K562 (cell line): ENCODE results near the gene ARHGEF35. TPM values are rescaled to one million over a fixed set of nuclear protein-coding genes. Genes with fewer than 3 reads are reported as not detected.

Experiments used
- ATAC-seq: fragments of 200-7000 bp; cut with Tn5 transposase; 3 replicates; pipeline ENCODE4 v1.9.1; 2020; ENCODE audit warnings: moderate library complexity
- BruUV-seq: library from RNA; stranded (reverse); fragments of 400-500 nt; replicated peaks from 2 replicates; lab custom pipeline; 2021; lab: Mats Ljungman, UMichigan
- CTCF ChIA-PET: fragments of 300-600 bp; formaldehyde crosslinking; extraction: SDS; loops from one replicate; lab custom pipeline; 2021; ENCODE audit warnings: low intra/inter-chr PET ratio; lab: Yijun Ruan, JAX
- POLR2A ChIA-PET: fragments of 300-600, 350-650 bp; sonication (Branson Sonifier 250); formaldehyde crosslinking; extraction: SDS; loops from one replicate; lab custom pipeline; 2021; ENCODE audit warnings: antibody characterized with exemption, inconsistent platforms; lab: Yijun Ruan, JAX
- DNase-seq, 4 experiments: peaks; one replicate each; pipeline versions ENCODE4 v3.0.0 to v3.0.0-alpha.2; 2011 to 2018; ENCODE audit warnings: low spot score in 3 of 4, mixed read lengths in 3 of 4; ENCODE audit errors: extremely low read depth in 1 of 4
- FAIRE-seq: peaks from 2 replicates; lab custom pipeline; 2011; peaks lifted over from hg19 to GRCh38; lab: Jason Lieb, UNC
- H2AFZ ChIP-seq: 2 replicates; pipeline ENCODE4 v1.6.0; 2011; ENCODE audit warnings: low read depth, low read length, control low read depth, inconsistent platforms
- H3K27ac ChIP-seq: fragments of 200-600 bp; 3 replicates; pipeline ENCODE4 v1.8.0; 2011; ENCODE audit warnings: low read depth, mild to moderate bottlenecking, control low read depth, inconsistent platforms, low read length, moderate library complexity, mixed read lengths; ENCODE audit errors: extremely low read depth
- H3K27me3 ChIP-seq, 2 experiments: fragments of 300-600 bp in 1 of 2; 2 replicates in 1 of 2; 3 replicates in 1 of 2; pipeline versions ENCODE4 v1.6.0 to v1.8.0; 2011; ENCODE audit warnings: inconsistent platforms in 2 of 2, low read length in 2 of 2, mild to moderate bottlenecking in 1 of 2, mixed read lengths in 1 of 2, moderate library complexity in 1 of 2; ENCODE audit not compliant: control insufficient read depth in 2 of 2, insufficient read depth in 2 of 2
- H3K36me3 ChIP-seq: fragments of 300-600 bp; 3 replicates; pipeline ENCODE4 v1.8.0; 2011; ENCODE audit warnings: mild to moderate bottlenecking, low read length, inconsistent platforms; ENCODE audit not compliant: control insufficient read depth, insufficient read depth
- H3K4me1 ChIP-seq, 2 experiments: fragments of 200-600 bp in 1 of 2; replicated peaks in 1 of 2; 2 replicates in 1 of 2; 3 replicates in 1 of 2; pipeline versions ENCODE4 v1.5.1 to v1.8.0; 2011; ENCODE audit warnings: inconsistent platforms in 2 of 2, low read length in 2 of 2, mild to moderate bottlenecking in 1 of 2, mixed read lengths in 1 of 2, moderate library complexity in 1 of 2; ENCODE audit not compliant: control insufficient read depth in 2 of 2, insufficient read depth in 2 of 2
- H3K4me2 ChIP-seq: 2 replicates; pipeline ENCODE4 v1.6.1; 2011; ENCODE audit warnings: low read length, control low read depth, inconsistent platforms, mixed read lengths; ENCODE audit not compliant: insufficient read depth
- H3K4me3 ChIP-seq: fragments of 200-600 bp; sonication (generic), shearing (Covaris generic); 2 replicates; pipeline ENCODE4 v1.5.1; 2016; ENCODE audit warnings: control low read depth, inconsistent platforms
- H3K79me2 ChIP-seq: fragments of 200-600 bp; 3 replicates; pipeline ENCODE4 v1.8.0; 2011; ENCODE audit warnings: low read length, inconsistent platforms; ENCODE audit not compliant: control insufficient read depth, insufficient read depth
- H3K9ac ChIP-seq, 2 experiments: 2 replicates each; pipeline versions ENCODE4 v1.6.0 to v1.6.1; 2011; ENCODE audit warnings: low read depth in 2 of 2, low read length in 2 of 2, control low read depth in 1 of 2, inconsistent platforms in 1 of 2, mild to moderate bottlenecking in 1 of 2, mixed read lengths in 1 of 2; ENCODE audit not compliant: insufficient read depth in 1 of 2
- H3K9me1 ChIP-seq: one replicate; pipeline ENCODE4 v1.6.0; 2011; ENCODE audit warnings: inconsistent platforms, mild to moderate bottlenecking, low read length, moderate library complexity; ENCODE audit not compliant: control insufficient read depth, insufficient read depth
- H3K9me3 ChIP-seq: replicated peaks from 2 replicates; pipeline ENCODE4 v1.5.1; 2011; ENCODE audit warnings: low read depth, low read length, inconsistent platforms; ENCODE audit not compliant: control insufficient read depth, insufficient read depth
- H4K20me1 ChIP-seq: replicated peaks from 2 replicates; pipeline ENCODE4 v1.6.1; 2011; ENCODE audit warnings: low read length, inconsistent platforms, mixed read lengths; ENCODE audit not compliant: control insufficient read depth, insufficient read depth
- CBFA2T2 ChIP-seq: fragments of 450-650 bp; conservative IDR thresholded peaks from 2 replicates; pipeline ENCODE4 v1.6.1; 2017; ENCODE audit warnings: mild to moderate bottlenecking
- ELF4 ChIP-seq: fragments of 450-650 bp; formaldehyde crosslinking; IDR thresholded peaks from 2 replicates; pipeline ENCODE4 v1.4.0; 2022; ENCODE audit warnings: missing genetic modification characterization
- FOXP1 ChIP-seq: sonication (generic); formaldehyde crosslinking; IDR thresholded peaks from 2 replicates; pipeline ENCODE4 v1.8.0; 2022; ENCODE audit warnings: mild to moderate bottlenecking, missing genetic modification reagents
- POLR2H ChIP-seq: IDR thresholded peaks from 2 replicates; pipeline ENCODE4 v1.6.1; 2016; ENCODE audit warnings: missing genetic modification characterization, low read depth, mild to moderate bottlenecking, control low read depth, missing compliant biosample characterization, moderate library complexity
- RERE ChIP-seq: sonication (generic); formaldehyde crosslinking; IDR thresholded peaks from 2 replicates; pipeline ENCODE4 v1.8.0; 2023; ENCODE audit warnings: missing genetic modification reagents, mild to moderate bottlenecking, borderline replicate concordance
- SPI1 ChIP-seq: IDR thresholded peaks from 2 replicates; pipeline ENCODE4 v1.6.1; 2011; ENCODE audit warnings: low read depth, low read length, control low read depth, borderline replicate concordance
- TAL1 ChIP-seq: fragments of 450-650 bp; IDR thresholded peaks from 2 replicates; pipeline ENCODE4 v1.6.1; 2016; ENCODE audit warnings: mild to moderate bottlenecking
- TBP ChIP-seq: optimal IDR thresholded peaks from 2 replicates; pipeline ENCODE3; 2011; ENCODE audit warnings: low read depth, low read length, improper control_type of control experiment
- YY1 ChIP-seq, 3 experiments: IDR thresholded peaks; 2 replicates each; pipeline ENCODE4 v1.6.1; 2011; ENCODE audit warnings: low read length in 2 of 3, mild to moderate bottlenecking in 2 of 3, moderate library complexity in 2 of 3, borderline replicate concordance in 1 of 3, control low read depth in 1 of 3, low read depth in 1 of 3; ENCODE audit not compliant: insufficient read depth in 3 of 3, insufficient replicate concordance in 2 of 3, control insufficient read depth in 1 of 3, insufficient read length in 1 of 3; ENCODE audit errors: extremely low read depth in 1 of 3
- ZNF143 ChIP-seq: sonication (generic); formaldehyde crosslinking; IDR thresholded peaks from 2 replicates; pipeline ENCODE4 v1.9.0; 2022; ENCODE audit warnings: mild to moderate bottlenecking, missing genetic modification reagents
- ZNF239 ChIP-seq: fragments of 250-450 bp; sonication (Bioruptor Pico); IDR thresholded peaks from 2 replicates; pipeline ENCODE4 v1.4.0; 2020; ENCODE audit warnings: mild to moderate bottlenecking
- ZNF280B ChIP-seq: fragments of 250-450 bp; sonication (Bioruptor Pico); IDR thresholded peaks from 2 replicates; pipeline ENCODE4 v1.5.1; 2021; ENCODE audit warnings: mild to moderate bottlenecking
- ZNF384 ChIP-seq: IDR thresholded peaks from 2 replicates; pipeline ENCODE4 v1.6.1; 2012; ENCODE audit warnings: low read depth, low read length, improper control_type of control experiment
- WGBS: fragments of 100-300 bp; shearing (Covaris generic); methylation state at CpG from one replicate; pipeline ENCODE4 v1.1.6; 2016; ENCODE audit warnings: low coverage, mixed read lengths; ENCODE audit not compliant: insufficient coverage; ENCODE audit errors: missing lambda C conversion rate; 5-methylcytosine and 5-hydroxymethylcytosine counted together
- in situ Hi-C: fragments of 300-500 bp; cut with MboI; formaldehyde crosslinking; loops from 4 replicates; pipeline ENCODE4 v1.15.0; 2018; ENCODE audit warnings: inconsistent platforms, mixed read lengths
- intact Hi-C: fragments of 100-400 bp; cut with micrococcal nuclease; formaldehyde crosslinking; loops from 2 replicates; pipeline ENCODE4 v1.14.2; 2022
- polyA plus RNA-seq, 8 experiments: library from polyadenylated mRNA; depleted of rRNA in 4 of 8; stranded (reverse) in 5 of 8; unstranded in 3 of 8; fragments of >200 nt; fragmentation: Nextera tagmentation in 2 of 8; fragmentation: Illumina TruSeq in 1 of 8; extraction: Ambion mirVana in 2 of 8; extraction: Trizol in 1 of 8; gene quantifications; 2 replicates each; pipeline versions ENCODE4 v1.2.1 to v1.2.3, GENCODE V29; 2011 to 2014; ENCODE audit warnings: inconsistent platforms in 1 of 8, missing spikeins in 1 of 8
- total RNA-seq, 7 experiments: library from RNA; depleted of rRNA in 6 of 7; stranded (reverse); fragments of >200 nt in 6 of 7; fragmentation: Illumina TruSeq in 2 of 7; extraction: Trizol in 2 of 7; gene quantifications; 2 replicates each; pipeline versions ENCODE4 v1.2.1 to v1.2.3, GENCODE V29; 2011 to 2021; ENCODE audit warnings: low replicate concordance in 1 of 7

Gene ARHGEF35
- total and polyA plus RNA-seq, 9 of the 15 experiments (the other 6 are each of a cell fraction or from before 2014, with no cell fraction given): 0.16 to 0.59 (median 0.35) TPM; not detected in 3

DNA sequence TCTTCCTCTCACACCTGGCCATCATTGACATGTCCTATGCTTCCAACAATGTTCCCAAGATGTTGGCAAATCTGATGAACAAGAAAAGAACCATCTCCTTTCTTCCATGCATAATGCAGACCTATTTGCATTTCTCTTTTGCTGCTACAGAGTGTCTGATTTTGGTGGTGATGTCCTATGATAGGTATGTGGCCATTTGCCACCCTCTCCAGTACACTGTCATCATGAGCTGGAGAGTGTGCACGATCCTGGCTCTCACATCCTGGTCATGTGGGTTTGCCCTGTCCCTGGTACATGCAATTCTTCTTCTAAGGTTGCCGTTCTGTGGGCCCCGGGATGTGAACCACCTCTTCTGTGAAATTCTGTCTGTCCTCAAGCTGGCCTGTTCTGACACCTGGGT, 53.4 kb downstream of the ARHGEF35 start:
- in situ Hi-C loops: no loop called here
- ATAC-seq (no peak), DNase-seq (no peak), FAIRE-seq (no peak)
- TF ChIP-seq ZNF384 (no peak), TAL1 (no peak), SPI1 (no peak), RERE (CRISPR knock-in tag) (no peak), FOXP1 (CRISPR knock-in tag) (no peak), ZNF143 (CRISPR knock-in tag) (no peak), YY1 (IDR thresholded peaks at IDR 0.05; ENCODE audit: borderline replicate concordance in 1 of 3, control insufficient read depth in 1 of 3, extremely low read depth in 1 of 3, insufficient read depth in 3 of 3, insufficient read length in 1 of 3, insufficient replicate concordance in 2 of 3, low read depth in 1 of 3, low read length in 2 of 3) (no peak), ELF4 (no peak), CBFA2T2 (no peak), TBP (no peak), ZNF280B (CRISPR knock-in tag) (no peak), POLR2H (tag) (no peak), ZNF239 (CRISPR knock-in tag) (no peak)
- ChIA-PET POLR2A (interaction anchor here (1.1 kb wide), 1 partner anchor 29 kb away, joined by 3 read pairs; no protein-coding TSS in a partner anchor), CTCF (no interaction called here)
- Histone ChIP-seq H3K9me1 (no peaks in the 10 kb centered on the region), H3K4me3 (no peak overlapping the region), H3K4me2 (no peak overlapping the region), H3K9me3 (no peaks in the 10 kb centered on the region; the same call in 1 of the 2 replicates), H4K20me1 (no peaks in the 10 kb centered on the region), H3K9ac (no peak overlapping the region), H2AFZ (no peak overlapping the region), H3K79me2 (no peaks in the 10 kb centered on the region), H3K27me3 (no peaks in the 10 kb centered on the region), H3K4me1 (no peaks in the 10 kb centered on the region), H3K36me3 (no peaks in the 10 kb centered on the region), H3K27ac (no peak overlapping the region)
- intact Hi-C loops: no loop called here
- WGBS: 0% methylated on average over 3 of the region's 3 CpGs
- no TSS peak for BruUV-seq
